H4 (cell line): ENCODE measurements around the gene BGN. TPM values are rescaled to one million over a fixed set of nuclear protein-coding genes. Genes with fewer than 3 reads are reported as not detected.
A peak's percentile ranks its signal among the peaks of the same experiment; 100 is the strongest.

ENCODE experiments used
- DNase-seq: peaks from one replicate; pipeline ENCODE4 v3.0.0-alpha.2; 2015; ENCODE audit warnings: low spot score
- total RNA-seq: library from RNA; depleted of rRNA; stranded (reverse); fragments of >200 nt; shearing (Covaris generic); gene quantifications from 2 replicates; pipeline ENCODE4 v1.2.3, GENCODE V29; 2014

The BGN gene
- total RNA-seq, 1 experiment from 2014 or later: not detected

- no peak for DNase-seq
Measured at GRCh38 chrX:153504445-153505016, 9.8 kb downstream of the BGN start.

GRCh38 chrX:153505361-153505760 lies 10.6 kb downstream of the BGN start:
- DNase-seq: no peak

DNA sequence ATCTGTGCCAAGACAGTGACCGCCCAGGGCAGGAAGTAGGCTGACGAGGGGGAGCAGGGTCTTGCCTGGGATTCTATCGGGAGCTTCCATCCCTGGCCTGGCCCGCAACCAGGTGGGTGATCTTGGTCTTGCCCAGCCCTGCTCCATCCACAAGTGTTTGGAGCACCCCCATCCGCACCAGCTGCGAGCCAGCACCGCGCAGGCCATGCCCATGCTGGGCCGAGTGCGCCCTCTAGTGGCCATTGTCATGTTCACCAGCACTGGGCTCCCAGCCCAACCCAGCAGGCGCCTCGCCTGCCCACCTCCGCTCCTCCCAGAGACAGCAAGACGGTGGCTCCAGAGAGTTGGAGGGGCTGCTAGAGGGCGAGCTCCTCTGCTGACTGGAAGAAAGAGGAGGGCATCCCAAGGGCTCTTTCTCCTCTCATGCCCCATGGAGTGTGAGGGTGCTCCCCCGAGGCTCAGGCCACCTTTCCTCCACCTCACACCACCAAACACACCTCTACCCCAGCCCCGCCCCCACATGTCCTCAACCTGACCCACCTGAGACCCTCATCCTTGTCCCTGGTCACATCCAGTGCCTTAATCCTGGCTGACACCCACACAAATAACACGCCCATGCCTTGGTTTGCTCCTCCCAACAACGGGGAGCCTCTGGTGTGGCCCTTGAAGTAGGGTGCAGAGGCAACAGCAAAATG lies 12.9 kb downstream of the BGN start:
- peak; percentile 60 for DNase-seq

- no peak for DNase-seq
Measured at GRCh38 chrX:153509592-153509991, 14.8 kb downstream of the BGN start.

GRCh38 chrX:153510383-153510782 lies 15.6 kb downstream of the BGN start:
- DNase-seq: no peak

DNA sequence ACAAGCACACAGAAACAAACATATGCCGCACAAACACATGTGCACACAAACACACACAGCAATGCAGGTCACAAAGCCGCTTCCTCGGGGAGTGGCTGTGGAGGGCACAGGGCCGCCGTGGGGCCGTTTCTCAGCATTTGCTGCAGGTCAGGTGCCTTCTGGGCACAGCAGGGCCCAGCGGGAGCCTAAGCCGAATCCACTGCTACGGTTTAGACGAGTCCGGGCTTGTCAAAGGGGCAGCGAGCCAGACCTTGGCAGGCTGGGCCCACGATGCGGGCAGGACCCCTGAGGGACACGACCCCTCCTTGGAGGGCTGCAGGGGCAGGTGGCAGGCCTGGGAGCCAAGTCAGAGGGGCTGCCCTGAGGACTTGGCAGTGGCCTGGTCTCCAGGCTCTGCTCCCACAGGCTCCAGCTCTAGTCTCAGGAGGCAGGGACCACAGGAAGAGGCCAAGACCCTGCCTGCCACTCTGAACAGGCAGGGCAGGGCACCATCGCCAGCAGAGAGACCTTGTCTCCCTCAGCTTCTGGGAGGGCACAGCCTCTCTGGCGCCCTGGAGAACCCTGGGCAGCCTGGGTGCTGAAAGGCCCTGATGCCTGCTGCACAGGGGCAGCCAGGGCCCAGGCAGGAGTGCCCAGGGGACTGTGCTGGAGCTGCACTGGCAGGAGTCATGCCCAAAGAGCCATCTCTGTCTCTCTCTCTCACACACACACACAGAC lies 17.2 kb downstream of the BGN start:
- DNase-seq: no peak

DNA sequence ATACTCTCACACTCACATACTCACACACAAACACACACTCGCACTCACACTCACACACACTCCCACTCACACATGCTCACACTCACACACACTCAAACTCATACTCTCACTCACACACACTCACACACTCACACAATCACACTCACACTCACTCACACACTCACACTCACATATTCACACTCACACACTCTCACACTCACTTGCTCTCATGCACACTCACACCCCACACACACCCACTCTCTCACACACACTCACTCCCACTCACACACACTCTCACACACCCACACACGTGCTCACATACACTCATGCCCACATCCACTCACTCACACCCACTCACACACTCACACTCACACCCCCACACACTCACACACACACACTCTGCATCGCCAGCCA lies 17.7 kb downstream of the BGN start:
- no peak for DNase-seq

- DNase-seq: no peak
Measured at GRCh38 chrX:153513265-153513664, 18.5 kb downstream of the BGN start.

DNA sequence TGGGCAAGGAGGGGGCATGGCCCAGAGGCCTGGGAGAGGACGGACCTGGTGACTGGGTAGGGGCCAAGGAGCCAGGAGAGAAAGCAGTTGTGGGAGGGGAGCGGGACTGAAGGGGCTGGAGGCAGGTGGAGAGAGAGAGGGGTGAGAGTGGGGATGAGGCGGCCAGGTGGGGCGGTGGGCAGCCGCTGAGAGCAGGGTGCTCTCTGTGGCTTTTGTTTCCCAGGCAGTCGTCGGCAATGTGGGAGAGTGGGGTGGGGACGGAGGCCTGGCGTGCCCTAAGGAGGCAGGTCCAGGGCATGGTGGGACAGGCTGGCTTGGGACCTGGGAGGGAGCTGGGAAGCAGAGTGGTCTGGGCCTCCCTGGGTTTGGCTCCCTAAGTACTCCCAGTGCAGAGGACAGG lies 19.5 kb downstream of the BGN start:
- no peak for DNase-seq

- no peak for DNase-seq
Measured at GRCh38 chrX:153515435-153515834, 20.7 kb downstream of the BGN start.

DNA sequence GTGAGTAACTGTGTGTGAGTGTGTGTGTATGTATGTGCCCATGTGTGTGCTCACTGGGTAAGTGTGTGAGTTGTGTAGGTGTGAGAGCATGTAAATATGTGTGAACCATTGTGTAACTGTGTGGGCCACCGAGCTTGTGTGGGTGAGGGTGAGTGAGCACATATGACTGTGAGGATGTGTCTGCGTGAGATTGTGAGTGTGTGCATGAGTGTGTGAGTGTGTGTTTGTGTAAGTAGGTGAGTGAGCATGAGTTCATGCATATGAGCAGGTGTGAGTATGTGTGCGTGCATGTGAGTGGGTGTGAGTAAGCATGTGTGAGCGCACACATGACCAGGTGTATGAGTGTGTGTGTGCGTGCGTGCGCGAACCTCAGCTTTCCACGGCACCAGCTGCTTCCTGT lies 21.3 kb downstream of the BGN start:
- DNase-seq: no peak

- DNase-seq: no peak
Measured at GRCh38 chrX:153517423-153517822, 22.6 kb downstream of the BGN start, which contains the start of gene ATP2B3. Gene ATP2B3 (plus strand): TSS chrX:153517642. CDS start chrX:153536248, 18,606 bp downstream.

DNA sequence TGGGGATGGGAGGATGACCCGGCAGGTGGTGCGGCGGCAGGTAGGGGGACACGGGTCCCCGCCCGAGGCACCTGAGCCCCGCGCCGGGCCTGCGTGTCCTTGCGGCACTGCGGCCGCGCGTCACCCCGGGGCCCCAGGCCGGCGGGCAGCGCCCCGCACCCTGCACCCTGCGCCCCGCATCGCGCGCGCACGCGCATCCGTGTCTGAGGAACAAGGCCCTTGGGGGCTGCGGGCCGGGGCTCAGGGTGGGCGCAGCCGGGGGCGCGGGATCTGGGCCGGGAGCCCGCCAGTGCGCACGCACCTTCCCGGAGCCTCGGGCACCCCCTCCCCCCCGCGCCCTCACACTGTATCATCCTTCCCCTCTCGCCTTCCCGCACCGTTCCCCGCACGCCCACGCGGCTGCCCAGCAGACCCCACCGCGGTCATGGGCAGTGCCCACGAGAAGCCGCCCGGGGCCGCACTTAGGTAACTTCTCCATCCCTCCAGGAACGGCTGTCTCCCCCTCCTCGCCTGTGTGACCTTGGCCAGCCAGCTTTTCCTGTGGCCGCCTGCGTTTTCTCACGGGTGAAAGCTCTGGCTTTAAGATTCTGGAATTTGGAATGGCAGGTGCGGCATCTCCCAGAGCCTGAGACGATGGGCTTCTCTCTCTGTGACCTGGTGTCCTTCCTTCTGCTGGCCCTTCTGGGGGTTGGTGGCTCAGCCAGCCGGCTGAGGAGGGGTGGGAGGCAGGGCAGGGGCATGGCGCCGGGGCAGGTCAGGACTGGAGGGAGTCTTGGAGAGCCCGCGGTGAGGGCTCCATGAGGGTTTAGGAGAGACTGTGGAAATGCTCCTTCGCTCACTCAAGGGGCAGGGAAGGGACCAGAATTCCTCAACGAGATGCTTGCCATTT lies 23.4 kb downstream of the BGN start:
- DNase-seq: no peak

- no peak for DNase-seq
Measured at GRCh38 chrX:153519569-153520286, 24.9 kb downstream of the BGN start.

GRCh38 chrX:153520287-153520917 lies 25.6 kb downstream of the BGN start:
- DNase-seq: no peak

- no peak for DNase-seq
Measured at GRCh38 chrX:153521034-153521433, 26.3 kb downstream of the BGN start.

- no peak for DNase-seq
Measured at GRCh38 chrX:153522259-153522658, 27.5 kb downstream of the BGN start.

- DNase-seq: no peak
Measured at GRCh38 chrX:153523269-153523668, 28.5 kb downstream of the BGN start.

DNA sequence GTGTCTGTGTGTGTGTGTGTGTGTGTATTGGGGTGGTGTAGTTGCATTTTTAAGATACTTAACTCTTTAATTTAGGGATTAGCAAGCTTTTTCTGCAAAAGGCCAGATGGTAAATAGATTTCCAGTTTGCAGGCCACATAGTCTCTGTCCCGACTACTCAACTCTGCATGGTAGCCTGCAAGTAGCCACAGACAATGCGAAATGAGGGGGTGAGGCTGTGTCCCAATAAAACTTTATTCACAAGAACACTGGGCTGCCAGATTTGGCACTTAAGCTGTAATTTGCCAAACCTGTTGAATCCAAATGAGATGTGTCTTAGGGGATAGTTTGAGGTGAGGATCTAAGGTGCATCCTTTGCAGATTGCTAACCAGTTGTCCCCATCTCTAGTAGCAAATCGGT lies 29.5 kb downstream of the BGN start:
- no peak for DNase-seq

- DNase-seq: no peak
Measured at GRCh38 chrX:153525451-153525850, 30.7 kb downstream of the BGN start.

- no peak for DNase-seq
Measured at GRCh38 chrX:153526042-153526441, 31.3 kb downstream of the BGN start.
